ENCODE measurements around the gene TNRC18.
"Not testable (repeated sequence)": the region's sequence is repeated elsewhere in the genome, so short reads cannot be mapped to it uniquely, and the experiment has no call there.

The TNRC18 gene

GRCh38 chr7:5423306-5423975, at the start of gene TNRC18:
TNRC18 (minus strand) TSS chr7:5423834; CDS start chr7:5421246, 2,588 bp downstream.
- peak in 2 of 6 experiments; percentile 19 to 52 for DNase-seq

- DNase-seq: no peak
These were observed 49.0 kb upstream of the TNRC18 start for GRCh38 chr7:5472432-5473315.

- not testable (repeated sequence) for DNase-seq
These were observed 48.0 kb upstream of the TNRC18 start for GRCh38 chr7:5471623-5472022.

GRCh38 chr7:5470816-5471215, 47.2 kb upstream of the TNRC18 start:
- DNase-seq: no peak

GRCh38 chr7:5470167-5470532, 46.5 kb upstream of the TNRC18 start:
- no peak for DNase-seq

- no peak for DNase-seq
These were observed 45.9 kb upstream of the TNRC18 start for GRCh38 chr7:5469375-5470166.

GRCh38 chr7:5467645-5468044, 44.0 kb upstream of the TNRC18 start:
- no peak for DNase-seq

GRCh38 chr7:5466551-5466950, 42.9 kb upstream of the TNRC18 start:
- no peak for DNase-seq

GRCh38 chr7:5463031-5463430, 39.4 kb upstream of the TNRC18 start:
- no peak for DNase-seq

GRCh38 chr7:5462216-5462615, 38.6 kb upstream of the TNRC18 start:
- DNase-seq: peak in 1 of 6 experiments; percentile 18

GRCh38 chr7:5458921-5459480, 35.4 kb upstream of the TNRC18 start:
- DNase-seq: no peak

GRCh38 chr7:5457245-5457735, 33.7 kb upstream of the TNRC18 start:
- no peak for DNase-seq

- DNase-seq: no peak
These were observed 32.8 kb upstream of the TNRC18 start for GRCh38 chr7:5456409-5456808.

GRCh38 chr7:5455581-5456219, 32.1 kb upstream of the TNRC18 start:
- DNase-seq: no peak

GRCh38 chr7:5455175-5455574, 31.5 kb upstream of the TNRC18 start:
- no peak for DNase-seq

- DNase-seq: no peak
These were observed 30.9 kb upstream of the TNRC18 start for GRCh38 chr7:5454485-5454884.

GRCh38 chr7:5453566-5454075, 30.0 kb upstream of the TNRC18 start:
- DNase-seq: no peak

GRCh38 chr7:5452937-5453540, 29.4 kb upstream of the TNRC18 start:
- DNase-seq: no peak

GRCh38 chr7:5452470-5452899, 28.9 kb upstream of the TNRC18 start:
- DNase-seq: no peak

GRCh38 chr7:5451391-5451790, 27.8 kb upstream of the TNRC18 start:
- no peak for DNase-seq

GRCh38 chr7:5450549-5451327, 27.1 kb upstream of the TNRC18 start:
- peak in 5 of 6 experiments; percentile 17 to 45 (median 32) for DNase-seq
